GM18507 (cell line): ENCODE data around the gene LIPK.

Source experiments
- DNase-seq: peaks from one replicate; pipeline ENCODE4 v3.0.0; 2011; ENCODE audit warnings: low read depth; ENCODE audit not compliant: insufficient read length; ENCODE audit errors: extremely low spot score
- FAIRE-seq: peaks from 2 replicates; lab custom pipeline; 2011; peaks lifted over from hg19 to GRCh38; lab: Jason Lieb, UNC

Gene LIPK

DNA sequence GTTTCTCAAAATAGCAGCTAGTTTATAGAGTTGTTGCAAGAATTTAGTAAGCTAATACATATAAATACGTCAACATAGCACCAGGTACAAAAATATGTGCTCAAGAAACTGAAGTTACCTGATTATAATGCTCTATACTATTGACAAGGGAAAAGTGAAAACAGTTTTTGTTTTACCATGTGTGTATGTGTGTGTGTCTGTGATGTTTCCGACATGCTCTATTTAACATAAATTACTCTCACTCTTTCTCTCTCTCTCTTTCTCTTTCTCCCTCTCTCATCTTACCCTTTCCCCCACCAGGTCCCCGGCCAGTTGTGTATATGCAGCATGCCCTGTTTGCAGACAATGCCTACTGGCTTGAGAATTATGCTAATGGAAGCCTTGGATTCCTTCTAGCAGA lies 58.1 kb downstream of the LIPK start:
- FAIRE-seq = peak; percentile 70
- DNase-seq = no peak

DNA sequence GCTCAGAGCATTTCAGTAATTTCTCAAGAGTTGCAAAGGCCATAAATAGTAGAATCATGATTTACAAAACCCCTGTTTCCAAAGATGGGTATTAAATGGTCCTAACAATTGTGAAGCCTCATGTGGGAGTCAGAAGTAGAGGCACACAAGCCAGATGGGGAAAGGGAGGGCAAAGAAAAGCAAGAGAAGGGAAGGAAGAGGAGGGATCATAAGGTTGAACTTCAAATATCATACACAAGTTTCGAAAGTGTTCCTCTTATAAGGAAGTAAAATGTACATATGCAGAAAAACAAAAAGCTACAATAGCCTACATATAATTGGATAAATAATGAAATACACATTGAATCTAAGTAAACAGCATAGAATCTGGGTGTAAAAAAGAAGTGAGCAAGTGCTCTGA lies 59.8 kb downstream of the LIPK start:
- no peak for DNase-seq
- no peak for FAIRE-seq

- FAIRE-seq = no peak
- no peak for DNase-seq
These were observed 63.3 kb downstream of the LIPK start for GRCh38 chr10:88769384-88769783.

- DNase-seq = no peak
These were observed 75.2 kb downstream of the LIPK start for GRCh38 chr10:88781206-88781605.

DNA sequence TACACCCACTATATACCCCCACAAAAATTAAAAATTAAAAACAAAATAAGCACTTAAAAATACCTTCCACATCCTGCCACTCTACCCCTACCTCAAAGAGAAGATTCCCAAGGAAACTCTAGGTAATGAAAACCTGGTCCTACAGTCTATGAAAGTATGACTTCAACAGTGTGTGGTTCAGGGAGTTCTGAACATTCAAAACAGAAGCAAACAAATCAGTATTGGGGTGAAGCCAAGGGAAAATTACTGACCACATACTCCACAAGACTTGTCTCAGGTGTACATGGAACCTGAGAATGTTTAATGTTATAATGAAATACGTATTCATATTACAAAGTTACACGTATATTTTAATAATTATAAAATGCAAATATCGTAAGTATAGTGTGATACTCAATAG lies 76.2 kb downstream of the LIPK start:
- FAIRE-seq (peak; percentile 39), DNase-seq (no peak)

More at GRCh38 chr10:88781206-88781605, 75.2 kb downstream of the LIPK start:
- FAIRE-seq = no peak

- FAIRE-seq (peak; percentile 72), DNase-seq (no peak)
These were observed 77.7 kb downstream of the LIPK start for GRCh38 chr10:88783724-88784123.

DNA sequence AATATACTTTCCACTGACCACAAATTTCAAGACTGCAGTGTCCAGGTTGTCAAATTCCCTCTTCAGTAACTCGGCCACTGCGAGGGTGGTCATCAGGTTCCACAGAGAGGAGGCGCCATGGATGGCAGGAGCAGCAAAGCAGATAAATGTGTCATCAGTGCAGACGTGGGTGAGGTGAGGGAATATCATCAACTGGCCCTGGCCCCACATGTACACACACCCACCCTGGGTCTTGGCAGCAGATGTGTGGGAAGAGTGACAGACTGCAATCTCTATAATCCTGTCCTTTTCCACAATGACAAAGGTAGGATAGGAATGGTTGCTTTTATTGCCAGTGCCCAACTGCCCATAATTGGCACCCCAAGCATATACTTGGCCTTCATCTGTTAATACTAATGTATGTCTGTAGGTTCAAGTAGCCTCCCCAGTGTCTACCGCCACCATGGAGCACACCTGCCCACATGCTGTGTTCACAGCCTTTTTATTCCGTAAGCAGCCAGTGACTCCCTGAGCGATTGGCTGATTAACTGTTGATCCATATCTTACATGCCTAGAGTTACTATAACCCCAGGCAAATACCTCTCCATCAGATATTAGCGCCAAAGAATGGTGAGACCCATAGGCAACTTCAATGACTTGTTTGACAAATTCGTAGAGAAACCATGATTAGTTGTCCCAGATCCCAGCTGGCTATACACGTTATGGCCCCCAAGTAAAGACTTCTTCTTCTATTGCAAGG lies 80.2 kb downstream of the LIPK start:
- no peak for DNase-seq
- no peak for FAIRE-seq

DNA sequence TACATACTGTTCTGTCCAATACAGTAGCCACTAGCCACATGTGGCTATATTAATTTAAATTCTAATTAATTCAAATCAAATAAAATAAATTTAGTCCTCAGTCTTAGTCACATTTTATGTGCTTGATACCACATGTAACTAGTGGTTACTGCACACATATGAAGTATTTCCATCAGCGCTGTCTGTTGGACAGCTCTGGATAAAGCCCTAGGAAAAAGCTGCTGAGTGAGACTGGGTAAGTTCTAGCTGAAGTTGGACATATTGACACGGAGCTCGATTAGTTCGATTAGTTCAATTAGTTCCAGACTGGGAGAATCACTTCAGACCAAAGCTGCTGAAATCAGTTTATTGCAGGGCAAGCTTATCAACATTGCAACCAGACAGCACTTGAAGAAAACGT lies 81.4 kb downstream of the LIPK start:
- no peak for FAIRE-seq
- DNase-seq = no peak

GRCh38 chr10:88788924-88789323 lies 82.9 kb downstream of the LIPK start:
- DNase-seq (no peak), FAIRE-seq (no peak)

- DNase-seq (no peak), FAIRE-seq (peak; percentile 67)
These were observed 85.9 kb downstream of the LIPK start for GRCh38 chr10:88791924-88792323.

GRCh38 chr10:88792661-88793060 lies 86.6 kb downstream of the LIPK start:
- peak; percentile 50 for FAIRE-seq
- DNase-seq = no peak

- DNase-seq = no peak
- peak; percentile 18 for FAIRE-seq
These were observed 87.8 kb downstream of the LIPK start for GRCh38 chr10:88793712-88794299.

GRCh38 chr10:88794731-88795130 lies 88.7 kb downstream of the LIPK start:
- DNase-seq (no peak), FAIRE-seq (no peak)

- DNase-seq = no peak
- no peak for FAIRE-seq
These were observed 94.4 kb downstream of the LIPK start for GRCh38 chr10:88800152-88801125.
